ENCODE measurements around the gene TAF3.
A peak's percentile ranks its signal among the peaks of the same experiment; 100 is the strongest.
"Not testable (repeated sequence)": the region's sequence is repeated elsewhere in the genome, so short reads cannot be mapped to it uniquely, and the experiment has no call there.

The TAF3 gene

GRCh38 chr10:7818295-7819120 is at the start of gene TAF3:
Gene TAF3 (plus strand): TSS chr10:7818505. CDS start chr10:7818710, 205 bp downstream.
- Histone ChIP-seq H3K27me3 (ENCODE audit: low read length) (no peaks in the 10 kb centered on the region), H3K36me3 (ENCODE audit: low read length) (no peaks in the 10 kb centered on the region), H2AFZ (ENCODE audit: low read depth, low read length, severe bottlenecking) (peak within 1 kb of the TSS; percentile 47), H3F3A (ENCODE audit: insufficient read depth) (no peaks in the 10 kb centered on the region), H3K9ac (ENCODE audit: low read length) (peak within 1 kb of the TSS; percentile 80), H3K9me3 (ENCODE audit: insufficient read depth, low read length) (no peaks in the 10 kb centered on the region), H3K27ac (ENCODE audit: low read depth, low read length) (no peak within 1 kb of the TSS), H4K20me1 (ENCODE audit: low read depth, low read length) (no peaks in the 10 kb centered on the region), H3K9me2 (replicated peaks; ENCODE audit: insufficient read depth, low read length) (no peaks in the 10 kb centered on the region), H3K79me2 (ENCODE audit: insufficient read depth, low read length) (peaks cover 19% of the 10 kb centered on the region; the same call in 1 of the 2 replicates), H3K4me2 (ENCODE audit: low read depth, low read length, poor library complexity, severe bottlenecking) (peak within 1 kb of the TSS; percentile 93), H3K4me3 (ENCODE audit: insufficient read depth, low read length, poor library complexity, severe bottlenecking) (peak within 1 kb of the TSS; percentile 90)
- no peak for TF ChIP-seq EZH2phosphoT487 (conservative IDR thresholded peaks at IDR 0.05; ENCODE audit: low read length)
- no peak for TF ChIP-seq CTCF (IDR thresholded peaks at IDR 0.05; ENCODE audit: insufficient read depth, low read length, poor library complexity, severe bottlenecking)

GRCh38 chr10:7773845-7774801 is 44.2 kb upstream of the TAF3 start:
- Histone ChIP-seq H3K79me2 (ENCODE audit: insufficient read depth, low read length) (no peaks in the 10 kb centered on the region), H3K9me2 (replicated peaks; ENCODE audit: insufficient read depth, low read length) (no peaks in the 10 kb centered on the region), H3K4me2 (ENCODE audit: low read depth, low read length, poor library complexity, severe bottlenecking) (no peak overlapping the region), H2AFZ (ENCODE audit: low read depth, low read length, severe bottlenecking) (no peak overlapping the region), H3K27me3 (ENCODE audit: low read length) (no peaks in the 10 kb centered on the region), H3K9ac (ENCODE audit: low read length) (no peak overlapping the region), H3F3A (ENCODE audit: insufficient read depth) (no peaks in the 10 kb centered on the region), H3K27ac (ENCODE audit: low read depth, low read length) (no peak overlapping the region), H3K9me3 (ENCODE audit: insufficient read depth, low read length) (no peaks in the 10 kb centered on the region), H4K20me1 (ENCODE audit: low read depth, low read length) (no peaks in the 10 kb centered on the region), H3K4me3 (ENCODE audit: insufficient read depth, low read length, poor library complexity, severe bottlenecking) (no peak overlapping the region), H3K36me3 (ENCODE audit: low read length) (no peaks in the 10 kb centered on the region; the same call in 1 of the 2 replicates)
- TF ChIP-seq CTCF (IDR thresholded peaks at IDR 0.05; ENCODE audit: insufficient read depth, low read length, poor library complexity, severe bottlenecking) (no peak), EZH2phosphoT487 (conservative IDR thresholded peaks at IDR 0.05; ENCODE audit: low read length) (no peak)

- TF ChIP-seq CTCF (IDR thresholded peaks at IDR 0.05; ENCODE audit: insufficient read depth, low read length, poor library complexity, severe bottlenecking) = no peak
- peaks cover 8% of the 10 kb centered on the region; the same call in 1 of the 2 replicates for H3K79me2 ChIP-seq (ENCODE audit: insufficient read depth, low read length)
- no peaks in the 10 kb centered on the region for H3K9me3 ChIP-seq (ENCODE audit: insufficient read depth, low read length)
- H3K36me3 ChIP-seq (ENCODE audit: low read length) = peaks cover 8% of the 10 kb centered on the region; the same call in 1 of the 2 replicates
- no peaks in the 10 kb centered on the region for H3F3A ChIP-seq (ENCODE audit: insufficient read depth)
- no peak overlapping the region for H3K4me3 ChIP-seq (ENCODE audit: insufficient read depth, low read length, poor library complexity, severe bottlenecking)
- H3K9ac ChIP-seq (ENCODE audit: low read length) = no peak overlapping the region
- no peaks in the 10 kb centered on the region for H3K27me3 ChIP-seq (ENCODE audit: low read length)
- H3K9me2 ChIP-seq (replicated peaks; ENCODE audit: insufficient read depth, low read length) = no peaks in the 10 kb centered on the region
- no peak overlapping the region for H2AFZ ChIP-seq (ENCODE audit: low read depth, low read length, severe bottlenecking)
- no peak overlapping the region for H3K4me2 ChIP-seq (ENCODE audit: low read depth, low read length, poor library complexity, severe bottlenecking)
- no peaks in the 10 kb centered on the region for H4K20me1 ChIP-seq (ENCODE audit: low read depth, low read length)
- no peak overlapping the region for H3K27ac ChIP-seq (ENCODE audit: low read depth, low read length)
These were observed 41.5 kb upstream of the TAF3 start for GRCh38 chr10:7776777-7777176.

GRCh38 chr10:7782194-7782593 is 36.1 kb upstream of the TAF3 start:
- H3K9me2 ChIP-seq (replicated peaks; ENCODE audit: insufficient read depth, low read length); H3K27ac ChIP-seq (ENCODE audit: low read depth, low read length); H4K20me1 ChIP-seq (ENCODE audit: low read depth, low read length); H3K4me3 ChIP-seq (ENCODE audit: insufficient read depth, low read length, poor library complexity, severe bottlenecking); H3K4me2 ChIP-seq (ENCODE audit: low read depth, low read length, poor library complexity, severe bottlenecking); H2AFZ ChIP-seq (ENCODE audit: low read depth, low read length, severe bottlenecking); H3K27me3 ChIP-seq (ENCODE audit: low read length); H3K9me3 ChIP-seq (ENCODE audit: insufficient read depth, low read length); H3K9ac ChIP-seq (ENCODE audit: low read length); H3F3A ChIP-seq (ENCODE audit: insufficient read depth); H3K36me3 ChIP-seq (ENCODE audit: low read length): not testable (repeated sequence)
- H3K79me2 ChIP-seq (ENCODE audit: insufficient read depth, low read length) = peaks cover 61% of the 10 kb centered on the region

All from SU-DHL-6 (cell line).